Uterus (tissue), 4 donors: ENCODE measurements around the gene HAS3. TPM values are rescaled to one million over a fixed set of nuclear protein-coding genes. Genes with fewer than 3 reads are reported as not detected.

Experiments
- DNase-seq, 2 donors: peaks; one replicate each; pipeline ENCODE4 v3.0.0-alpha.2; 2019 to 2020
- H3K27ac ChIP-seq, 2 donors: fragments of 200-600 bp; sonication (generic); 1 replicate in 1 of 2; 2 replicates in 1 of 2; pipeline ENCODE4 v1.5.1; 2016 to 2018
- H3K27me3 ChIP-seq, 2 donors: fragments of 200-600 bp; sonication (generic); one replicate each; pipeline ENCODE4 v1.5.1; 2018 to 2019; ENCODE audit warnings: control low read depth in 1 of 2
- H3K36me3 ChIP-seq, 2 donors: fragments of 200-600 bp; sonication (generic); one replicate each; pipeline ENCODE4 v1.5.1; 2019; ENCODE audit warnings: control low read depth in 1 of 2
- H3K4me1 ChIP-seq, 2 donors: fragments of 200-600 bp; sonication (generic); one replicate each; pipeline ENCODE4 v1.5.1; 2018 to 2019; ENCODE audit warnings: control low read depth in 1 of 2
- H3K4me3 ChIP-seq, 2 donors: fragments of 200-600 bp; sonication (generic); 1 replicate in 1 of 2; 2 replicates in 1 of 2; pipeline ENCODE4 v1.5.1; 2018 to 2019; ENCODE audit warnings: mild to moderate bottlenecking in 1 of 2
- H3K9me3 ChIP-seq, 2 donors: fragments of 200-600 bp; sonication (generic); one replicate each; pipeline ENCODE4 v1.5.1; 2019; ENCODE audit warnings: control low read depth in 1 of 2
- POLR2A ChIP-seq, 2 donors: fragments of 450-650 bp; IDR thresholded peaks; one replicate each; pipeline ENCODE4 v1.6.1; 2016; ENCODE audit warnings: antibody characterized with exemption in 2 of 2, mild to moderate bottlenecking in 1 of 2, moderate library complexity in 1 of 2
- intact Hi-C: fragments of 100-400 bp; cut with DNase I; formaldehyde crosslinking; loops from one replicate; pipeline ENCODE4 v1.15.1; 2023; ENCODE audit warnings: low total_unique reads
- total RNA-seq, 4 donors: library from RNA; depleted of rRNA in 3 of 4; stranded (reverse); fragments of >200 nt in 3 of 4; gene quantifications; one replicate each; pipeline versions ENCODE4 v1.1.0 to v1.2.4, GENCODE V29; 2014 to 2023
- TF ChIP-seq, protein P1 (sequence below), 4 experiments: fragments of 200-600 bp in 2 of 4; fragments of 450-650 bp in 2 of 4; sonication (generic) in 2 of 4; IDR thresholded peaks; one replicate each; pipeline ENCODE4 v1.5.1; 2016 to 2019; ENCODE audit warnings: antibody characterized with exemption in 4 of 4, mild to moderate bottlenecking in 2 of 4, moderate library complexity in 1 of 4
- donor health status: DM: yes; HTN: yes; CAD: no.

The HAS3 gene
- total RNA-seq, 4 donors from 2014 or later = under 0.01 to 2.6 (median 1.8) TPM

DNA sequence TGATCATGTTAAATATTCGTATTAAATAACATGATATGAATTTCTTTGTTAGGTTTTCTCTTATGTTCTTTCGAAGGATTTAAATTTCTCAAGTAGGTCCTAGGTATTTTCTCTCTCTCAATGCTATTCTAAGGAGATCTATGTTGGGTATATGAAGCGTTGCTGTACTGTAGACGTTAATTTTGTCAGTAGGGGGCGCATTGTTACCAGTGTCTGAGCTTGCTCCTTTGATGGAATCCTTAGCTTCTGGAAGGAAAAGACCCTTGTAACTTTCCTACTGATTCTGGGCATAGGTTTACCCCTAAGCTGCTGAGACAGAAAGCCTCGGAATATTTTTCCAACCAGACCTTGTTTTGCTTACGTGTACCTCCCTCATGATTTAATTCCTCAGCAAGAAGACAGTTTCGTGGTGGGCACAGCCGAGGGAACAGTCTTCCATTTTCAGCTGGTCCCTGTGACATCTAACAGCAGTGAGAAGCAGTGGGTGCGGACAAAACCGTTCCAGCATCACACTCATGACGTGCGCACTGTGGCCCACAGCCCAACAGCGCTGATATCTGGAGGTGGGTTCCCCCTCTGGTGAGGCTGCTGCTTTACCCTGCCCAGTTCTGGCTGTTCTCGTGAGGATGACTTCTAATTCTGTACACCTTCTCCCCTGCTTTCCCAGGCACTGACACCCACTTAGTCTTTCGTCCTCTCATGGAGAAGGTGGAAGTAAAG is 44.9 kb downstream of the HAS3 start:
- H3K4me3 ChIP-seq = no peak overlapping the region
- H3K9me3 ChIP-seq = no peaks in the 10 kb centered on the region
- H3K36me3 ChIP-seq = no peaks in the 10 kb centered on the region
- intact Hi-C loops = loop anchor here (5.0 kb wide), 1 partner anchor 137 kb away; no protein-coding TSS in a partner anchor
- H3K4me1 ChIP-seq = no peaks in the 10 kb centered on the region
- TF ChIP-seq, protein P1, sequence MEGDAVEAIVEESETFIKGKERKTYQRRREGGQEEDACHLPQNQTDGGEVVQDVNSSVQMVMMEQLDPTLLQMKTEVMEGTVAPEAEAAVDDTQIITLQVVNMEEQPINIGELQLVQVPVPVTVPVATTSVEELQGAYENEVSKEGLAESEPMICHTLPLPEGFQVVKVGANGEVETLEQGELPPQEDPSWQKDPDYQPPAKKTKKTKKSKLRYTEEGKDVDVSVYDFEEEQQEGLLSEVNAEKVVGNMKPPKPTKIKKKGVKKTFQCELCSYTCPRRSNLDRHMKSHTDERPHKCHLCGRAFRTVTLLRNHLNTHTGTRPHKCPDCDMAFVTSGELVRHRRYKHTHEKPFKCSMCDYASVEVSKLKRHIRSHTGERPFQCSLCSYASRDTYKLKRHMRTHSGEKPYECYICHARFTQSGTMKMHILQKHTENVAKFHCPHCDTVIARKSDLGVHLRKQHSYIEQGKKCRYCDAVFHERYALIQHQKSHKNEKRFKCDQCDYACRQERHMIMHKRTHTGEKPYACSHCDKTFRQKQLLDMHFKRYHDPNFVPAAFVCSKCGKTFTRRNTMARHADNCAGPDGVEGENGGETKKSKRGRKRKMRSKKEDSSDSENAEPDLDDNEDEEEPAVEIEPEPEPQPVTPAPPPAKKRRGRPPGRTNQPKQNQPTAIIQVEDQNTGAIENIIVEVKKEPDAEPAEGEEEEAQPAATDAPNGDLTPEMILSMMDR (IDR thresholded peaks at IDR 0.05) = peak; percentile 72 to 93 (median 85)
- TF ChIP-seq POLR2A (IDR thresholded peaks at IDR 0.05) = no peak
- peak; percentile 43 to 78 for DNase-seq
- peak overlapping the region in 1 of 2 donors; percentile 14 for H3K27ac ChIP-seq
- no peaks in the 10 kb centered on the region for H3K27me3 ChIP-seq

DNA sequence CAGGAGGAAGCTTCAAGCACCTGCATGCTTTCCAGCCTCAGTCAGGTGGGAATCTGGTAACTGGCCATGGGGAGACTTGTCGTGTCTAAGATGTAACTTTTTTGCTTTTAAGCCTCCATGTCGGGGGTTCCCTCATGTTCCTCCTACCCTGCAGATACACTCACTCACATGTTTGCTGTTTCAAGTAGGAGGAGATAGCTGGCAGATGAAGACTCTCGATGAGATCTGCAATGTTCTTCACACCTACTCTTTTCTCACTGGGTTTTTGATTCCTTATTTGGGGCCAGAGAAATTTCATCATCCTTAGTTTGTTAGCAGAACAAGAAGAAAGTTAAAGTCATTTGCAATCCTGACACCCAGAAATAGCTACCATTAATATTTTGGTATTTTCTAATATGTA is 51.7 kb downstream of the HAS3 start:
- H3K9me3 ChIP-seq = no peaks in the 10 kb centered on the region
- no peak overlapping the region for H3K27ac ChIP-seq
- intact Hi-C loops = no loop called here
- no peak overlapping the region for H3K4me3 ChIP-seq
- TF ChIP-seq POLR2A (IDR thresholded peaks at IDR 0.05) = no peak
- TF ChIP-seq, protein P1 (IDR thresholded peaks at IDR 0.05) = no peak
- H3K4me1 ChIP-seq = no peaks in the 10 kb centered on the region
- no peak for DNase-seq
- no peaks in the 10 kb centered on the region for H3K27me3 ChIP-seq
- H3K36me3 ChIP-seq = no peaks in the 10 kb centered on the region

DNA sequence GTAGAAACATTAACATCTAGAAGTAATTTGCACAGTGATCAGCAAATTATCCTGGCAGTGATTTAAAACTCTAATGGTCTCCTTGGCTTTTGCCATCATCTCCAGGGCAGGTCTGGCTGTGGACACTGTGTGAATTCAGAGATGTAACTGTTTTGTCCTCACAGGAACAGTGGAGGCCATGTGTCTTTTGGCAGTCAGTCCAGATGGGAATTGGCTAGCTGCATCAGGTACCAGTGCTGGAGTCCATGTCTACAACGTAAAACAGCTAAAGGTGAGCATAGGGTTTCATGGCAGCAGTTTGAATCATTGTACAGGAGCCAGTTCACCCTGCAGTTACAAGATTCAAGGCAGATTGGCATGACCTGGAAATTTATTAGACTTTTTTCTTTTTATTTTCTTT is 54.7 kb downstream of the HAS3 start:
- Histone ChIP-seq H3K9me3 (no peaks in the 10 kb centered on the region), H3K27ac (no peak overlapping the region), H3K27me3 (no peaks in the 10 kb centered on the region), H3K4me1 (no peaks in the 10 kb centered on the region), H3K4me3 (no peak overlapping the region), H3K36me3 (no peaks in the 10 kb centered on the region)
- no peak for TF ChIP-seq POLR2A (IDR thresholded peaks at IDR 0.05)
- TF ChIP-seq, protein P1 (IDR thresholded peaks at IDR 0.05) = no peak
- intact Hi-C loops = no loop called here
- DNase-seq = no peak

DNA sequence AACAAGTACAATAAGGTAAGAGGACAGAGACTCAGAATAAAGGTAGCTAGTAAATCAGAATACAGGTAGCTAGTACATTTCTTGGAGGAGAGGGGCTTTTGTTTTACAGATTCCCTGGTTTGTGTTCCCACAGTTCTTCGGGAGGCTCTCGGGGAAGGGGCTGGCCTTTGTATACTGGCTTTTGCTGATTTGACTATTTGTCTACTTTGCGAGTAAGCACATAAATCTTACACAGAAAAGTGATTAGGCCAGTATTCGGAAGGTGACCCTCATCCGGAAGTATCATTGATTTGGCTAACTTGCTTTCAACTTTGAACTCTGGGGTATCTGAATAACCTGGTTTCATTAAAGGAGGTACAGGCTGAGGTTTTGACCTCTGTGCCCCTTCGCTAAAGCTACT is 60.1 kb downstream of the HAS3 start:
- no peak for DNase-seq
- Histone ChIP-seq H3K9me3 (no peaks in the 10 kb centered on the region), H3K4me1 (peaks cover 6 to 9% of the 10 kb centered on the region in 2 donors), H3K27me3 (no peaks in the 10 kb centered on the region), H3K27ac (peak overlapping the region; percentile 60 to 72), H3K36me3 (no peaks in the 10 kb centered on the region), H3K4me3 (no peak overlapping the region)
- TF ChIP-seq, protein P1 (IDR thresholded peaks at IDR 0.05) = no peak
- no peak for TF ChIP-seq POLR2A (IDR thresholded peaks at IDR 0.05)
- intact Hi-C loops = no loop called here

DNA sequence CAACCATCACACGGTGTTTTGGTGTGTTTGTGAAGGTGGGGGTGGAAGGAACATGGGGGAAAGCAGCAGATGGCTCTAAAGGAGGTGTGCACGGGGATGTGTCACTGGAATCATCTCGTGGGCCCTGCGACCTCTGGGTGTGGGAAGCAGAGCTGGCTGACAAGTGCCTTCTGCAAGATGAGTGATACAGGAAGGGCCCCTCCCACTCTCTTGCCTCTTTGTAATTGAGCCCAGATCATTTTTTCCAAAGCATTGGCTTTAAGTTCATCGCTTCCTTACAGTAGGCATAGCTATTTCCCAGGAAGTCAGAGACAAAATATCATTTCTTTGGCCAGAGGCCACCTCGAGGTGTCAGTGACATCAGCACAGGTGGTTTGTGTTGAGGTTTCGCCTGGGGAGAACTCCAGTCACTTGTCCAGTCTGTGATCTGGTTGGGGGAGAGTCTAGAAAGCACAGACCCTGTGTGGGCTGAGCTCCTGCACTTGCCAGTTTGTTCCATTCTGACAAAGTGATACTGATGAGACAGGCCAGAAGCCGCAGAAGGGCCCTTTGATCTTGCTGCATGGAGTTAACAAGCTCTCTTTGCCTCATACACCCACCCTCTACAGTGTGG is 60.9 kb downstream of the HAS3 start:
- Histone ChIP-seq H3K9me3 (no peaks in the 10 kb centered on the region), H3K27me3 (no peaks in the 10 kb centered on the region), H3K4me3 (no peak overlapping the region), H3K4me1 (peaks cover 6 to 9% of the 10 kb centered on the region in 2 donors), H3K36me3 (no peaks in the 10 kb centered on the region), H3K27ac (peak overlapping the region; percentile 60 to 72)
- DNase-seq = peak in 1 of 2 donors; percentile 43
- intact Hi-C loops = no loop called here
- no peak for TF ChIP-seq POLR2A (IDR thresholded peaks at IDR 0.05)
